ENCODE measurements around the gene GEMIN5.

The GEMIN5 gene

GRCh38 chr5:154862766-154863165, 75.2 kb downstream of the GEMIN5 start:
- ChIA-PET POLR2A (no interaction called here), CTCF (interaction anchor here (1.1 kb wide), 1 partner anchor 19 kb away, joined by 3 read pairs; no protein-coding TSS in a partner anchor)
- DNase-seq (ENCODE audit: extremely low spot score): no peak
- TF ChIP-seq, protein P1, sequence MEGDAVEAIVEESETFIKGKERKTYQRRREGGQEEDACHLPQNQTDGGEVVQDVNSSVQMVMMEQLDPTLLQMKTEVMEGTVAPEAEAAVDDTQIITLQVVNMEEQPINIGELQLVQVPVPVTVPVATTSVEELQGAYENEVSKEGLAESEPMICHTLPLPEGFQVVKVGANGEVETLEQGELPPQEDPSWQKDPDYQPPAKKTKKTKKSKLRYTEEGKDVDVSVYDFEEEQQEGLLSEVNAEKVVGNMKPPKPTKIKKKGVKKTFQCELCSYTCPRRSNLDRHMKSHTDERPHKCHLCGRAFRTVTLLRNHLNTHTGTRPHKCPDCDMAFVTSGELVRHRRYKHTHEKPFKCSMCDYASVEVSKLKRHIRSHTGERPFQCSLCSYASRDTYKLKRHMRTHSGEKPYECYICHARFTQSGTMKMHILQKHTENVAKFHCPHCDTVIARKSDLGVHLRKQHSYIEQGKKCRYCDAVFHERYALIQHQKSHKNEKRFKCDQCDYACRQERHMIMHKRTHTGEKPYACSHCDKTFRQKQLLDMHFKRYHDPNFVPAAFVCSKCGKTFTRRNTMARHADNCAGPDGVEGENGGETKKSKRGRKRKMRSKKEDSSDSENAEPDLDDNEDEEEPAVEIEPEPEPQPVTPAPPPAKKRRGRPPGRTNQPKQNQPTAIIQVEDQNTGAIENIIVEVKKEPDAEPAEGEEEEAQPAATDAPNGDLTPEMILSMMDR (IDR thresholded peaks at IDR 0.05; ENCODE audit: control extremely low read depth, extremely low read depth, low read depth, missing control alignments): no peak

GRCh38 chr5:154861946-154862345, 76.1 kb downstream of the GEMIN5 start:
- TF ChIP-seq, protein P1 (IDR thresholded peaks at IDR 0.05; ENCODE audit: control extremely low read depth, extremely low read depth, low read depth, missing control alignments): no peak
- ChIA-PET POLR2A (no interaction called here), CTCF (no interaction called here)
- DNase-seq (ENCODE audit: extremely low spot score): no peak

DNA sequence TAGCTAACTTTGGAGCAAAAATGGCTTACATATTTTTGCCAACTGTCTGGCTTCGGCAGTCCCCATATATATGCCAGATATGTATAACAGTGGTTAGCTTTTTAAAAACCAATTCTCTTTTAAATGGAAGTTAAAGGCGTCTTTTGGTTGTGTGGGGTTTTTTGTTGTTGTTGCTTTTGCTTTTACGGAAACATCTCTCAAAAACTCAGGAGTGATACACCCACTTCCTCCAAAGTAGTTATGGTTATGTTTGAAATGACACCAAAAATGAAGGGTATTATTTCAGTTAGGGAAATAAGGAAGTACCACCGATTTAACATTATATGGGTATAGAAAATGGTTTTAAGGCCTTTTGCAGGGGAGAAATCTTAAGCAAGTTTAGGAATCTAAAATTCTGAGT, 77.2 kb downstream of the GEMIN5 start:
- DNase-seq (ENCODE audit: extremely low spot score): no peak
- TF ChIP-seq, protein P1 (IDR thresholded peaks at IDR 0.05; ENCODE audit: control extremely low read depth, extremely low read depth, low read depth, missing control alignments): no peak
- ChIA-PET POLR2A (interaction anchor here (0.9 kb wide), 1 partner anchor 11 kb away, joined by 3 read pairs; no protein-coding TSS in a partner anchor), CTCF (interaction anchor here (0.6 to 1.7 kb wide), 4 partner anchors 10 to 210 kb away, joined by 3 to 4 read pairs (median 3); partner anchors contain the start of gene FAXDC2)

DNA sequence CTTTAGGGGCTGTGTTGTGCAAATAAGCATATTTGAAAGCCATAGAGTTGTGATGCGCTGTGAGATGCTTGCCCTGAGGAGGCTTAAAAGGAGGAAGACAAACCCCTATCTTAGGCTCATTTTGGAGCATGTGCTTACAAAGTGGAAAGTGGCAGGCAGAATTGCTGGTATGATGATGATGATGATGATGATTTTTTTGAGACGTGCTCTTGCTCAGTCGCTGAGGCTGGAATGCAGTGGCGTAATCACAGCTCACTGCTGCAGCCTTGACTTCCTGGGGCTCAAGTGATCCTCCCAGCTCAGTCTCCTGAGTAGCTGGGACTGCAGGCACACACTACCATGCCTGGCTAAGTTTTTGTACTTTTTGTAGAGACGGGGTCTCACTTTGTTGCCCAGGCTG, 77.9 kb downstream of the GEMIN5 start:
- CTCF ChIA-PET: interaction anchor here (0.6 to 1.7 kb wide), 4 partner anchors 9 to 209 kb away, joined by 3 to 4 read pairs (median 3); partner anchors contain the start of gene FAXDC2

GRCh38 chr5:154858972-154859871, 78.8 kb downstream of the GEMIN5 start:
- DNase-seq (ENCODE audit: extremely low spot score): peak; percentile 24
- CTCF ChIA-PET: interaction anchor here (1.2 to 1.7 kb wide), 2 partner anchors 12 to 208 kb away, joined by 3 to 4 read pairs; no protein-coding TSS in a partner anchor
- POLR2A ChIA-PET: interaction anchor here (0.6 kb wide), 2 partner anchors 46 to 570 kb away, joined by 3 read pairs; no protein-coding TSS in a partner anchor
- TF ChIP-seq, protein P1 (IDR thresholded peaks at IDR 0.05; ENCODE audit: control extremely low read depth, extremely low read depth, low read depth, missing control alignments): no peak

More for the DNA sequence above, 77.9 kb downstream of the GEMIN5 start:
- TF ChIP-seq, protein P1 (IDR thresholded peaks at IDR 0.05; ENCODE audit: control extremely low read depth, extremely low read depth, low read depth, missing control alignments): no peak
- DNase-seq (ENCODE audit: extremely low spot score): no peak
- POLR2A ChIA-PET: interaction anchor here (0.9 kb wide), 1 partner anchor 12 kb away, joined by 3 read pairs; no protein-coding TSS in a partner anchor

- TF ChIP-seq, protein P1 (IDR thresholded peaks at IDR 0.05; ENCODE audit: control extremely low read depth, extremely low read depth, low read depth, missing control alignments): no peak
- DNase-seq (ENCODE audit: extremely low spot score): peak; percentile 91
- CTCF ChIA-PET: no interaction called here
- POLR2A ChIA-PET: interaction anchor here (0.6 to 1.2 kb wide), 3 partner anchors 10 to 98 kb away, joined by 3 to 4 read pairs (median 3); no protein-coding TSS in a partner anchor
These were observed 79.6 kb downstream of the GEMIN5 start, which contains the start of gene CNOT8 for GRCh38 chr5:154858297-154858971. Gene CNOT8 (plus strand): TSS chr5:154858627. CDS start chr5:154863279, 4,652 bp downstream.

Measured in GM10248 (cell line).